PC-9 (cell line): ENCODE results near the gene SDK2. TPM values are rescaled to one million over a fixed set of nuclear protein-coding genes. Genes with fewer than 3 reads are reported as not detected.

Source experiments
- BruUV-seq: library from RNA; stranded (reverse); fragments of 400-500 nt; replicated peaks from 2 replicates; lab custom pipeline; 2021; lab: Mats Ljungman, UMichigan
- CTCF ChIA-PET: fragments of 300-600 bp; sonication (Branson Sonifier 250); formaldehyde crosslinking; loops from one replicate; lab custom pipeline; 2022; ENCODE audit warnings: antibody characterized with exemption; lab: Charles Lee
- POLR2A ChIA-PET: fragments of 300-600 bp; sonication (Branson Sonifier 250); formaldehyde crosslinking; loops from one replicate; lab custom pipeline; 2022; ENCODE audit warnings: antibody characterized with exemption; ENCODE audit not compliant: unreplicated experiment; lab: Charles Lee
- DNase-seq, 2 experiments: peaks; one replicate each; pipeline versions ENCODE4 v3.0.0 to v3.0.0-alpha.2; 2015 to 2022; ENCODE audit warnings: mixed read lengths in 1 of 2
- H2AFZ ChIP-seq: fragments of 200-600 bp; sonication (generic); 2 replicates; pipeline ENCODE4 v1.8.1; 2017; ENCODE audit warnings: antibody characterized with exemption
- H3F3A ChIP-seq: fragments of 200-600 bp; sonication (generic); 2 replicates; pipeline ENCODE4 v1.8.1; 2017; ENCODE audit warnings: antibody characterized with exemption, mild to moderate bottlenecking, low read depth; ENCODE audit not compliant: insufficient read depth
- H3K27ac ChIP-seq: fragments of 200-600 bp; sonication (generic); 2 replicates; pipeline ENCODE4 v1.6.1; 2016; ENCODE audit warnings: mixed run types
- H3K27me3 ChIP-seq: fragments of 200-600 bp; sonication (generic); 2 replicates; pipeline ENCODE4 v1.6.1; 2016; ENCODE audit warnings: low read depth, mixed run types; ENCODE audit not compliant: insufficient read depth
- H3K36me3 ChIP-seq: fragments of 200-600 bp; sonication (generic); 2 replicates; pipeline ENCODE4 v1.6.1; 2016; ENCODE audit warnings: low read depth, mixed run types
- H3K4me1 ChIP-seq: fragments of 200-600 bp; sonication (generic); replicated peaks from 2 replicates; pipeline ENCODE4 v1.6.1; 2016; ENCODE audit warnings: mixed run types; ENCODE audit not compliant: insufficient read depth
- H3K4me2 ChIP-seq: fragments of 200-600 bp; sonication (generic); 2 replicates; pipeline ENCODE4 v1.6.1; 2017; ENCODE audit warnings: mixed run types
- H3K4me3 ChIP-seq: fragments of 200-600 bp; sonication (generic); 2 replicates; pipeline ENCODE4 v1.6.1; 2016; ENCODE audit warnings: mixed run types
- H3K79me2 ChIP-seq: fragments of 200-600 bp; sonication (generic); 2 replicates; pipeline ENCODE4 v1.6.1; 2017; ENCODE audit warnings: low read depth, mixed run types
- H3K9me2 ChIP-seq: fragments of 200-600 bp; sonication (generic); 2 replicates; pipeline ENCODE4 v1.8.1; 2017; ENCODE audit warnings: mild to moderate bottlenecking; ENCODE audit not compliant: insufficient read depth
- H3K9me3 ChIP-seq: fragments of 200-600 bp; sonication (generic); 2 replicates; pipeline ENCODE4 v1.8.1; 2016; ENCODE audit warnings: low read depth; ENCODE audit not compliant: insufficient read depth
- H4K20me1 ChIP-seq: fragments of 200-600 bp; sonication (generic); 2 replicates; pipeline ENCODE4 v1.8.1; 2017; ENCODE audit not compliant: insufficient read depth
- CTCF ChIP-seq: fragments of 200-600 bp; sonication (generic); conservative IDR thresholded peaks from 2 replicates; pipeline ENCODE4 v1.6.1; 2017; ENCODE audit warnings: mixed run types, antibody characterized with exemption, mild to moderate bottlenecking, moderate library complexity
- EZH2 ChIP-seq: fragments of 200-600 bp; sonication (generic); IDR thresholded peaks from 2 replicates; pipeline ENCODE4 v1.8.0; 2017; ENCODE audit warnings: antibody characterized with exemption, low read depth
- intact Hi-C: fragments of 100-400 bp; cut with micrococcal nuclease; formaldehyde crosslinking; loops from one replicate; pipeline ENCODE4 v1.10.0; 2022; ENCODE audit not compliant: unreplicated experiment
- total RNA-seq: library from RNA; stranded (reverse); gene quantifications from 2 replicates; pipeline ENCODE4 v1.2.3, GENCODE V29; 2021

SDK2 gene
- total RNA-seq, 1 experiment from 2014 or later: 0.04 TPM

- H3K4me3 ChIP-seq: no peak overlapping the region
- DNase-seq: no peak
- no peaks in the 10 kb centered on the region for H3K9me3 ChIP-seq
- TF ChIP-seq CTCF: no peak
- no peak for TF ChIP-seq EZH2
- no peak overlapping the region for H3K4me2 ChIP-seq
- no peaks in the 10 kb centered on the region for H3K36me3 ChIP-seq
- H3K9me2 ChIP-seq: no peaks in the 10 kb centered on the region
- no TSS peak for BruUV-seq
- H3K27me3 ChIP-seq: peaks cover 85% of the 10 kb centered on the region
- no peaks in the 10 kb centered on the region for H3K79me2 ChIP-seq
- H3K4me1 ChIP-seq: no peaks in the 10 kb centered on the region
- ChIA-PET POLR2A (no interaction called here), CTCF (no interaction called here)
- intact Hi-C loops: no loop called here
- H4K20me1 ChIP-seq: no peaks in the 10 kb centered on the region
- H3F3A ChIP-seq: no peaks in the 10 kb centered on the region
- H2AFZ ChIP-seq: no peak overlapping the region
- H3K27ac ChIP-seq: no peak overlapping the region
These were observed 20.4 kb downstream of the SDK2 start for GRCh38 chr17:73623818-73624217.

- BruUV-seq: no TSS peak
- Histone ChIP-seq H3K27me3 (peaks cover 85% of the 10 kb centered on the region), H3K4me3 (no peak overlapping the region), H3K9me2 (no peaks in the 10 kb centered on the region), H3K27ac (no peak overlapping the region), H3K79me2 (no peaks in the 10 kb centered on the region), H3K9me3 (no peaks in the 10 kb centered on the region), H3F3A (no peaks in the 10 kb centered on the region), H3K4me1 (no peaks in the 10 kb centered on the region), H3K4me2 (no peak overlapping the region), H2AFZ (no peak overlapping the region), H4K20me1 (no peaks in the 10 kb centered on the region), H3K36me3 (no peaks in the 10 kb centered on the region)
- intact Hi-C loops: no loop called here
- POLR2A ChIA-PET: no interaction called here
- DNase-seq: no peak
- CTCF ChIA-PET: no interaction called here
- TF ChIP-seq CTCF (no peak), EZH2 (no peak)
These were observed 21.0 kb downstream of the SDK2 start for GRCh38 chr17:73623247-73623646.

- Histone ChIP-seq H3K27me3 (peaks cover 85% of the 10 kb centered on the region), H3K4me1 (no peaks in the 10 kb centered on the region), H3K27ac (no peak overlapping the region), H3F3A (no peaks in the 10 kb centered on the region), H2AFZ (no peak overlapping the region), H4K20me1 (no peaks in the 10 kb centered on the region), H3K36me3 (no peaks in the 10 kb centered on the region), H3K9me2 (no peaks in the 10 kb centered on the region), H3K9me3 (no peaks in the 10 kb centered on the region), H3K79me2 (no peaks in the 10 kb centered on the region), H3K4me3 (no peak overlapping the region), H3K4me2 (no peak overlapping the region)
- intact Hi-C loops: no loop called here
- POLR2A ChIA-PET: no interaction called here
- CTCF ChIA-PET: no interaction called here
- BruUV-seq: no TSS peak
- DNase-seq: no peak
- TF ChIP-seq EZH2: no peak
- no peak for TF ChIP-seq CTCF
These were observed 21.9 kb downstream of the SDK2 start for GRCh38 chr17:73622381-73622780.
